ENCODE results near the gene DACT1. TPM values are rescaled to one million over a fixed set of nuclear protein-coding genes. Genes with fewer than 3 reads are reported as not detected.

The DACT1 gene
- total RNA-seq, 4 donors from 2014 or later = 2.3 to 5.8 (median 3.3) TPM

DNA sequence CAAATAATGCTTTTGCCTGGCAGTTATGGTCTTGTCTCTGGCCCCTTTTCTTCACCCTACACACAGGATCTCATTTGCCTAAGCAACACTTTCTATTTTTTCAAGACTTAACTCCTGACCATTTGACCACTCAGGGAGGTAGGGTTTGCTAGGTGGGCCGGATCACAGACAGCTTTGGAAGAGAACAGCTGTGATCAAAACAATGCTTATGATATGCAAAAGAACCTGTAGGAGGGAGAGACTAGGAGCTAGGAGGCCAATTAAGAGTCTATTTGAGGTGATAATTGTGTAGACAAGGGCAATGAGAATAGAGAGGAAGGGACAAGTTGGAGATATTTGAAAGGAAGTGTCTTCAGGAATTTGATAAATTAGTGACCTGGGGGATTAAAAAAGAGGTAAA lies 12.3 kb upstream of the DACT1 start:
- in situ Hi-C loops (cut with MboI; ENCODE audit: low pct_ligation_motif_present in 1 of 4, low pct_unique_long_range_greater_than_20kb in 1 of 4, low sequenced_read_pairs in 3 of 4) (loop anchor here in 3 of 4 donors (25.0 kb wide), 1 partner anchor 387 kb away; no protein-coding TSS in a partner anchor), intact Hi-C loops (cut with DNase I; ENCODE audit: low total_unique reads) (loop anchor here (10.0 kb wide), 1 partner anchor 121 kb away; no protein-coding TSS in a partner anchor)
- Histone ChIP-seq H3K4me3 (no peak overlapping the region), H3K27me3 (no peaks in the 10 kb centered on the region), H3K9me3 (no peaks in the 10 kb centered on the region), H3K27ac (no peak overlapping the region), H3K4me1 (no peaks in the 10 kb centered on the region), H3K36me3 (no peaks in the 10 kb centered on the region)
- 62 to 85% methylated on average over 1 of the region's 1 CpG for WGBS, 2 donors (ENCODE audit: low coverage in 1 of 2)
- TF ChIP-seq POLR2A (IDR thresholded peaks at IDR 0.05) (no peak), EP300 (IDR thresholded peaks at IDR 0.05; ENCODE audit: low read depth) (no peak), POLR2AphosphoS5 (IDR thresholded peaks at IDR 0.05) (no peak)
- TF ChIP-seq, protein P1, sequence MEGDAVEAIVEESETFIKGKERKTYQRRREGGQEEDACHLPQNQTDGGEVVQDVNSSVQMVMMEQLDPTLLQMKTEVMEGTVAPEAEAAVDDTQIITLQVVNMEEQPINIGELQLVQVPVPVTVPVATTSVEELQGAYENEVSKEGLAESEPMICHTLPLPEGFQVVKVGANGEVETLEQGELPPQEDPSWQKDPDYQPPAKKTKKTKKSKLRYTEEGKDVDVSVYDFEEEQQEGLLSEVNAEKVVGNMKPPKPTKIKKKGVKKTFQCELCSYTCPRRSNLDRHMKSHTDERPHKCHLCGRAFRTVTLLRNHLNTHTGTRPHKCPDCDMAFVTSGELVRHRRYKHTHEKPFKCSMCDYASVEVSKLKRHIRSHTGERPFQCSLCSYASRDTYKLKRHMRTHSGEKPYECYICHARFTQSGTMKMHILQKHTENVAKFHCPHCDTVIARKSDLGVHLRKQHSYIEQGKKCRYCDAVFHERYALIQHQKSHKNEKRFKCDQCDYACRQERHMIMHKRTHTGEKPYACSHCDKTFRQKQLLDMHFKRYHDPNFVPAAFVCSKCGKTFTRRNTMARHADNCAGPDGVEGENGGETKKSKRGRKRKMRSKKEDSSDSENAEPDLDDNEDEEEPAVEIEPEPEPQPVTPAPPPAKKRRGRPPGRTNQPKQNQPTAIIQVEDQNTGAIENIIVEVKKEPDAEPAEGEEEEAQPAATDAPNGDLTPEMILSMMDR (IDR thresholded peaks at IDR 0.05) = no peak
- no peak for DNase-seq

DNA sequence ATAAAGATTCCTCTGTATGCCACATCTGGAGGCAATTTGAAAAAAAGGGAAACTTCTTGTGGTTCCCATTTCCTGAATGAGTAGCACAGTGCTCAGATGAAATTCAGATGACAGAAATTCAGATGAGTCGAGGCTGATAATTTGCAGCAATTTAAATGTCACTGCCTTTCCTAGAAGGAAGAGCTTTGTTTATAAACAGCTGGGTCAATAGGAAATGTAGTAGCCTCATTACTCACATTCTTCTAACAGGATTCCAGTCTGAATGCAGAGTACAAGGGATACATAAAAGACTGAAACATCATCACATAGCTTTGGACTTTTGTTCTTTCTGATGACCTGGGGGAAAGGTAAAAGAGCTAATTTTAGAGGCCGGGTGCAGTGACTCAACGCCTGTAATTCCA lies 11.3 kb upstream of the DACT1 start:
- intact Hi-C loops (cut with DNase I; ENCODE audit: low total_unique reads) = loop anchor here (10.0 kb wide), 1 partner anchor 122 kb away; no protein-coding TSS in a partner anchor
- in situ Hi-C loops (cut with MboI; ENCODE audit: low pct_ligation_motif_present in 1 of 4, low pct_unique_long_range_greater_than_20kb in 1 of 4, low sequenced_read_pairs in 3 of 4) = loop anchor here in 3 of 4 donors (25.0 kb wide), 1 partner anchor 386 kb away; no protein-coding TSS in a partner anchor

DNA sequence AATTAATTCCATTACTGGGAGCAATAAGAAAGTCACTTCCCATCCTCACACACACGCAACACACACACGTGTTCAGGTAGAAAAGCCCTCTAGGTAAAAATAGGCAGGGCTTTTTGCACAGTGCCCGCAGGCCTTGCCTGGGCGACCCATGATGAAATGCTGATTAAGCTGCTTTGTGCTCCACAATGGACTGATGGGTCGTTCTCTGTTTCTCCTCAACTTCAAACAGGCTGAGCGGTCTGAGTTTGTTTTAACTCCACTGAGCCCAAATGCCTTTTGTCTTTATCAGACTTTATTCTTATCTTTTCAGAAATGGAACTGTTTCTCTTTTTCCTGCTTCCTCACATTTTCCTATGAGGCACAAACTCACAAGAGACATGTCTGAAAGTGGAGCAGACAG lies 9.4 kb upstream of the DACT1 start:
- intact Hi-C loops (cut with DNase I; ENCODE audit: low total_unique reads) (loop anchor here (10.0 kb wide), 1 partner anchor 124 kb away; no protein-coding TSS in a partner anchor), in situ Hi-C loops (cut with MboI; ENCODE audit: low pct_ligation_motif_present in 1 of 4, low pct_unique_long_range_greater_than_20kb in 1 of 4, low sequenced_read_pairs in 3 of 4) (loop anchor here in 3 of 4 donors (25.0 kb wide), 1 partner anchor 384 kb away; no protein-coding TSS in a partner anchor)
- no peak for TF ChIP-seq EP300 (IDR thresholded peaks at IDR 0.05; ENCODE audit: low read depth)
- TF ChIP-seq POLR2AphosphoS5 (IDR thresholded peaks at IDR 0.05) = no peak
- TF ChIP-seq, protein P1 (IDR thresholded peaks at IDR 0.05) = no peak
- no peak for TF ChIP-seq POLR2A (IDR thresholded peaks at IDR 0.05)
- Histone ChIP-seq H3K27ac (no peak overlapping the region), H3K27me3 (no peaks in the 10 kb centered on the region), H3K9me3 (no peaks in the 10 kb centered on the region), H3K4me1 (no peaks in the 10 kb centered on the region), H3K36me3 (no peaks in the 10 kb centered on the region), H3K4me3 (no peak overlapping the region)
- 80 to 85% methylated on average over 1 to 6 of the region's 6 CpGs for WGBS, 2 donors (ENCODE audit: low coverage in 1 of 2)
- no peak for DNase-seq

More for the DNA sequence above, 11.3 kb upstream of the DACT1 start:
- WGBS, 2 donors (ENCODE audit: low coverage in 1 of 2) = 58 to 79% methylated on average over 3 of the region's 3 CpGs
- DNase-seq = no peak
- Histone ChIP-seq H3K36me3 (no peaks in the 10 kb centered on the region), H3K4me3 (no peak overlapping the region), H3K4me1 (no peaks in the 10 kb centered on the region), H3K27ac (no peak overlapping the region), H3K27me3 (no peaks in the 10 kb centered on the region), H3K9me3 (no peaks in the 10 kb centered on the region)
- TF ChIP-seq EP300 (IDR thresholded peaks at IDR 0.05; ENCODE audit: low read depth) = no peak
- TF ChIP-seq POLR2A (IDR thresholded peaks at IDR 0.05) = no peak
- TF ChIP-seq, protein P1 (IDR thresholded peaks at IDR 0.05) = no peak
- no peak for TF ChIP-seq POLR2AphosphoS5 (IDR thresholded peaks at IDR 0.05)

DNA sequence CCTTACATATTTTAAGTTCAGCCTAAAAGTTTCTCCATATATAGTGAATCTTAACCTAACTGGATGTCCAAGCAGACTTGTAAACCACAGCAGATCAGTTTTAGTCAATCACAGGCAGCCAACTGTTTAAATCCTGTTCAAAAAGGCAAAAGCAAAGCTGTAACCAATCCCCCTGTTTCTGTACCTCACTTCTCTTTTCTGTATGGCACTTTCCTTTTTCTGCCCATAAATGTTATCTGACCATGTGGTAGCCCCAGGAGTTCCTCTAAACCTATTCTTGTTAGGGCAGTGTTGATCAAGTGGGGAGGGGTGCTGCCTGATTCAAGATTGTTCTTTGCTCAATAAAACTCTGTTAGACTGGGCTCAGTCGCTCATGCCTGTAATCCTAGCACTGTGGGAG lies 8.5 kb upstream of the DACT1 start:
- no peaks in the 10 kb centered on the region for H3K9me3 ChIP-seq
- in situ Hi-C loops (cut with MboI; ENCODE audit: low pct_ligation_motif_present in 1 of 4, low pct_unique_long_range_greater_than_20kb in 1 of 4, low sequenced_read_pairs in 3 of 4) = loop anchor here in 3 of 4 donors (25.0 kb wide), 1 partner anchor 383 kb away; no protein-coding TSS in a partner anchor
- no peaks in the 10 kb centered on the region for H3K27me3 ChIP-seq
- WGBS, 2 donors (ENCODE audit: low coverage in 1 of 2) = 83 to 85% methylated on average over 1 of the region's 1 CpG
- no peaks in the 10 kb centered on the region for H3K4me1 ChIP-seq
- intact Hi-C loops (cut with DNase I; ENCODE audit: low total_unique reads) = loop anchor here (10.0 kb wide), 1 partner anchor 124 kb away; no protein-coding TSS in a partner anchor
- H3K4me3 ChIP-seq = no peak overlapping the region
- no peak for DNase-seq
- H3K27ac ChIP-seq = no peak overlapping the region
- no peaks in the 10 kb centered on the region for H3K36me3 ChIP-seq
- TF ChIP-seq POLR2AphosphoS5 (IDR thresholded peaks at IDR 0.05) (no peak), POLR2A (IDR thresholded peaks at IDR 0.05) (no peak), EP300 (IDR thresholded peaks at IDR 0.05; ENCODE audit: low read depth) (no peak)
- TF ChIP-seq, protein P1 (IDR thresholded peaks at IDR 0.05) = no peak

Measured in transverse colon (tissue), 4 donors.